ENCODE results near the gene TGFBR3L. TPM values are rescaled to one million over a fixed set of nuclear protein-coding genes. Genes with fewer than 3 reads are reported as not detected.
A peak's percentile ranks its signal among the peaks of the same experiment; 100 is the strongest.

TGFBR3L gene
- total RNA-seq, 2 donors from 2014 or later: 9.9 TPM; not detected in 1

- Histone ChIP-seq H3K4me3 (no peak overlapping the region), H3K36me3 (replicated peaks in 1 of 2; ENCODE audit: insufficient read depth in 1 of 2, low read depth in 2 of 2) (peaks cover 25 to 27% of the 10 kb centered on the region in 2 donors), H3K9me3 (no peaks in the 10 kb centered on the region), H3K4me1 (peaks cover 30% of the 10 kb centered on the region), H3K27me3 (peaks cover 0 to 18% of the 10 kb centered on the region in 2 donors), H3K27ac (no peak overlapping the region)
- no peak for TF ChIP-seq POLR2A (IDR thresholded peaks at IDR 0.05)
- TF ChIP-seq CTCF (IDR thresholded peaks at IDR 0.05): no peak
- ATAC-seq (no peak), DNase-seq (peak in 1 of 4 donors; percentile 12)
- intact Hi-C loops (cut with DNase I): no loop called here
- WGBS, 2 donors: 87 to 96% methylated on average over 11 to 18 of the region's 31 CpGs
These were observed 2.4 kb upstream of the TGFBR3L start for GRCh38 chr19:7912144-7912696.

GRCh38 chr19:7912697-7913564 is 1.7 kb upstream of the TGFBR3L start:
- Histone ChIP-seq H3K9me3 (no peaks in the 10 kb centered on the region), H3K27me3 (peaks cover 0 to 18% of the 10 kb centered on the region in 2 donors), H3K4me1 (peaks cover 31% of the 10 kb centered on the region), H3K36me3 (replicated peaks in 1 of 2; ENCODE audit: insufficient read depth in 1 of 2, low read depth in 2 of 2) (peaks cover 25 to 27% of the 10 kb centered on the region in 2 donors), H3K4me3 (no peak overlapping the region), H3K27ac (no peak overlapping the region)
- no peak for DNase-seq
- ATAC-seq: no peak
- TF ChIP-seq POLR2A (IDR thresholded peaks at IDR 0.05) (no peak), CTCF (IDR thresholded peaks at IDR 0.05) (no peak)
- intact Hi-C loops (cut with DNase I): no loop called here
- WGBS, 2 donors: 92 to 93% methylated on average over 31 to 36 of the region's 39 CpGs

- ATAC-seq: no peak
- no peak for DNase-seq
- Histone ChIP-seq H3K4me3 (no peak overlapping the region), H3K36me3 (replicated peaks in 1 of 2; ENCODE audit: insufficient read depth in 1 of 2, low read depth in 2 of 2) (peaks cover 25 to 27% of the 10 kb centered on the region in 2 donors), H3K4me1 (peaks cover 32% of the 10 kb centered on the region), H3K9me3 (no peaks in the 10 kb centered on the region), H3K27me3 (peaks cover 0 to 18% of the 10 kb centered on the region in 2 donors), H3K27ac (no peak overlapping the region)
- 82 to 90% methylated on average over 10 of the region's 10 CpGs for WGBS, 2 donors
- TF ChIP-seq POLR2A (IDR thresholded peaks at IDR 0.05): no peak
- no peak for TF ChIP-seq CTCF (IDR thresholded peaks at IDR 0.05)
- intact Hi-C loops (cut with DNase I): no loop called here
These were observed 978 bp upstream of the TGFBR3L start for GRCh38 chr19:7913652-7914051.

- no peak overlapping the region for H3K27ac ChIP-seq
- H3K27me3 ChIP-seq: peaks cover 0 to 18% of the 10 kb centered on the region in 2 donors
- H3K4me3 ChIP-seq: no peak overlapping the region
- 48 to 54% methylated on average over 9 to 11 of the region's 12 CpGs for WGBS, 2 donors
- H3K36me3 ChIP-seq (replicated peaks in 1 of 2; ENCODE audit: insufficient read depth in 1 of 2, low read depth in 2 of 2): peaks cover 25 to 27% of the 10 kb centered on the region in 2 donors
- ATAC-seq: no peak
- peaks cover 36% of the 10 kb centered on the region for H3K4me1 ChIP-seq
- intact Hi-C loops (cut with DNase I): no loop called here
- no peak for DNase-seq
- no peak for TF ChIP-seq POLR2A (IDR thresholded peaks at IDR 0.05)
- no peak for TF ChIP-seq CTCF (IDR thresholded peaks at IDR 0.05)
- no peaks in the 10 kb centered on the region for H3K9me3 ChIP-seq
These were observed 531 bp upstream of the TGFBR3L start for GRCh38 chr19:7914099-7914498.

Measured in body of pancreas (tissue), 4 donors.